OCI-LY3 (cell line): ENCODE measurements around the gene BHLHA15.

Source experiments
- H2AFZ ChIP-seq: fragments of 200-600, 300-600 bp; shearing (Covaris generic); 2 replicates; pipeline ENCODE4 v1.6.0; 2014; ENCODE audit warnings: antibody characterized with exemption, low read depth, low read length
- H3K27ac ChIP-seq: fragments of 200-600, 300-600 bp; sonication (generic); 2 replicates; pipeline ENCODE4 v1.5.1; 2014; ENCODE audit warnings: mild to moderate bottlenecking, low read length, moderate library complexity, mixed read lengths
- H3K27me3 ChIP-seq: fragments of 200-600, 300-600 bp; sonication (generic); 2 replicates; pipeline ENCODE4 v1.6.1; 2014; ENCODE audit warnings: low read depth, low read length, mixed read lengths
- H3K36me3 ChIP-seq: fragments of 200-600, 300-600 bp; sonication (generic); replicated peaks from 2 replicates; pipeline ENCODE3; 2014; ENCODE audit warnings: low read depth, low read length, mixed read lengths
- H3K4me1 ChIP-seq: fragments of 300-600, 200-600 bp; sonication (generic); 2 replicates; pipeline ENCODE4 v1.6.1; 2014; ENCODE audit warnings: low read length, mixed read lengths
- H3K4me2 ChIP-seq: fragments of 200-600, 300-600 bp; sonication (generic); 2 replicates; pipeline ENCODE4 v1.6.1; 2014; ENCODE audit warnings: low read length, mixed read lengths
- H3K4me3 ChIP-seq: fragments of 300-600, 200-600 bp; sonication (generic); 2 replicates; pipeline ENCODE4 v1.5.1; 2014; ENCODE audit warnings: antibody characterized with exemption, mild to moderate bottlenecking, low read length, moderate library complexity
- H3K79me2 ChIP-seq: fragments of 300-600, 200-600 bp; shearing (Covaris generic); 2 replicates; pipeline ENCODE4 v1.6.1; 2014; ENCODE audit warnings: mild to moderate bottlenecking, low read length, mixed read lengths
- H3K9ac ChIP-seq: fragments of 300-600, 200-600 bp; shearing (Covaris generic); 2 replicates; pipeline ENCODE4 v1.6.0; 2014; ENCODE audit warnings: mild to moderate bottlenecking, low read length, moderate library complexity
- H3K9me3 ChIP-seq: fragments of 200-600, 300-600 bp; shearing (Covaris generic); 2 replicates; pipeline ENCODE4 v1.6.1; 2014; ENCODE audit warnings: low read length, mixed read lengths; ENCODE audit not compliant: insufficient read depth
- H4K20me1 ChIP-seq: fragments of 200-600, 300-600 bp; sonication (generic); 2 replicates; pipeline ENCODE4 v1.6.1; 2016; ENCODE audit warnings: low read length, mixed read lengths; ENCODE audit not compliant: insufficient read depth
- CTCF ChIP-seq: fragments of 200-600, 300-600 bp; sonication (generic); IDR thresholded peaks from 2 replicates; pipeline ENCODE4 v1.5.1; 2014; ENCODE audit warnings: antibody characterized with exemption, low read length, low read depth
- EZH2phosphoT487 ChIP-seq: fragments of 200-600 bp; shearing (Covaris generic); IDR thresholded peaks from 2 replicates; pipeline ENCODE4 v1.6.1; 2018; ENCODE audit warnings: antibody characterized with exemption, mixed run types, low read depth

The BHLHA15 gene

GRCh38 chr7:98254516-98254915 is 43.3 kb downstream of the BHLHA15 start:
- Histone ChIP-seq H3K9ac (no peak overlapping the region), H3K4me2 (no peak overlapping the region), H3K27me3 (no peaks in the 10 kb centered on the region), H3K9me3 (no peaks in the 10 kb centered on the region), H3K4me1 (peaks cover 13% of the 10 kb centered on the region), H3K36me3 (no peaks in the 10 kb centered on the region), H3K79me2 (peaks cover 7% of the 10 kb centered on the region), H2AFZ (no peak overlapping the region), H4K20me1 (no peaks in the 10 kb centered on the region), H3K4me3 (no peak overlapping the region), H3K27ac (no peak overlapping the region)
- TF ChIP-seq CTCF (no peak), EZH2phosphoT487 (no peak)

- no peaks in the 10 kb centered on the region for H3K9me3 ChIP-seq
- no peak overlapping the region for H3K4me2 ChIP-seq
- no peaks in the 10 kb centered on the region for H3K27me3 ChIP-seq
- H3K36me3 ChIP-seq, result no peaks in the 10 kb centered on the region
- H3K27ac ChIP-seq, result no peak overlapping the region
- no peaks in the 10 kb centered on the region for H4K20me1 ChIP-seq
- no peak overlapping the region for H3K4me3 ChIP-seq
- H3K9ac ChIP-seq, result no peak overlapping the region
- H3K4me1 ChIP-seq, result peaks cover 13% of the 10 kb centered on the region
- H3K79me2 ChIP-seq, result peaks cover 7% of the 10 kb centered on the region
- no peak overlapping the region for H2AFZ ChIP-seq
- TF ChIP-seq EZH2phosphoT487 (no peak), CTCF (no peak)
Measured at GRCh38 chr7:98254951-98255610, 43.8 kb downstream of the BHLHA15 start.

GRCh38 chr7:98256431-98256830 is 45.2 kb downstream of the BHLHA15 start:
- Histone ChIP-seq H3K27me3 (no peaks in the 10 kb centered on the region), H3K27ac (no peak overlapping the region), H3K4me3 (no peak overlapping the region), H3K4me2 (no peak overlapping the region), H3K79me2 (peaks cover 7% of the 10 kb centered on the region), H2AFZ (no peak overlapping the region), H3K9ac (no peak overlapping the region), H3K4me1 (peaks cover 4% of the 10 kb centered on the region), H4K20me1 (no peaks in the 10 kb centered on the region), H3K9me3 (no peaks in the 10 kb centered on the region), H3K36me3 (peaks cover 4% of the 10 kb centered on the region)
- TF ChIP-seq CTCF, result no peak
- no peak for TF ChIP-seq EZH2phosphoT487

- Histone ChIP-seq H3K36me3 (peaks cover 7% of the 10 kb centered on the region), H4K20me1 (no peaks in the 10 kb centered on the region), H3K27ac (no peak overlapping the region), H3K27me3 (no peaks in the 10 kb centered on the region), H3K4me1 (peaks cover 2% of the 10 kb centered on the region), H2AFZ (no peak overlapping the region), H3K9me3 (no peaks in the 10 kb centered on the region), H3K4me2 (no peak overlapping the region), H3K79me2 (peaks cover 2% of the 10 kb centered on the region), H3K9ac (no peak overlapping the region), H3K4me3 (no peak overlapping the region)
- TF ChIP-seq EZH2phosphoT487 (no peak), CTCF (no peak)
Measured at GRCh38 chr7:98257701-98258100, 46.5 kb downstream of the BHLHA15 start.
